ENCODE measurements around the gene CFAP46.
"Not testable (repeated sequence)": the region's sequence is repeated elsewhere in the genome, so short reads cannot be mapped to it uniquely, and the experiment has no call there.

CFAP46 gene

DNA sequence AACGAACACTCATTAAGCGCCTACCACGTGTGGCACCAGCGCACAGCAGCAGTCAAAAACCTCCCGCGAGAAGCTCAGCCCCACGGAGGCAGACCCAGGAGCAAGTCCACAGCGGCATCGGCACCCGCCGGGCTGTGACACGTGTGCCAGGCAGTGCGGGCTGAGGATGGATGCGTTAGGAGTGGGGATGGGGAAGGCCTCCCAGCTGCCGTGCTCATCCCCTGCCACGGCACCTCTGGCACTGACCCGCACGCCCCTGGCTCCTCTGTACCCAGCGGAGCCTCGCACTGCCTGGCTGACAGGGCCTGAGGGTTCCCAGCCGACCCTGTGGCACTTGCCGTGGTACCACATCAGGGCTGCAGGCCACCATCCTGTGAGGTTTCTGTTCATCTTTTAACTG lies 16.8 kb downstream of the CFAP46 start:
- no peak overlapping the region for H3K4me3 ChIP-seq (ENCODE audit: control insufficient read depth, low read depth, low read length)
- DNase-seq (ENCODE audit: low read depth), result no peak
- TF ChIP-seq, protein P1, sequence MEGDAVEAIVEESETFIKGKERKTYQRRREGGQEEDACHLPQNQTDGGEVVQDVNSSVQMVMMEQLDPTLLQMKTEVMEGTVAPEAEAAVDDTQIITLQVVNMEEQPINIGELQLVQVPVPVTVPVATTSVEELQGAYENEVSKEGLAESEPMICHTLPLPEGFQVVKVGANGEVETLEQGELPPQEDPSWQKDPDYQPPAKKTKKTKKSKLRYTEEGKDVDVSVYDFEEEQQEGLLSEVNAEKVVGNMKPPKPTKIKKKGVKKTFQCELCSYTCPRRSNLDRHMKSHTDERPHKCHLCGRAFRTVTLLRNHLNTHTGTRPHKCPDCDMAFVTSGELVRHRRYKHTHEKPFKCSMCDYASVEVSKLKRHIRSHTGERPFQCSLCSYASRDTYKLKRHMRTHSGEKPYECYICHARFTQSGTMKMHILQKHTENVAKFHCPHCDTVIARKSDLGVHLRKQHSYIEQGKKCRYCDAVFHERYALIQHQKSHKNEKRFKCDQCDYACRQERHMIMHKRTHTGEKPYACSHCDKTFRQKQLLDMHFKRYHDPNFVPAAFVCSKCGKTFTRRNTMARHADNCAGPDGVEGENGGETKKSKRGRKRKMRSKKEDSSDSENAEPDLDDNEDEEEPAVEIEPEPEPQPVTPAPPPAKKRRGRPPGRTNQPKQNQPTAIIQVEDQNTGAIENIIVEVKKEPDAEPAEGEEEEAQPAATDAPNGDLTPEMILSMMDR (conservative IDR thresholded peaks at IDR 0.05; ENCODE audit: control insufficient read depth, insufficient read depth, low read depth, low read length), result no peak

DNA sequence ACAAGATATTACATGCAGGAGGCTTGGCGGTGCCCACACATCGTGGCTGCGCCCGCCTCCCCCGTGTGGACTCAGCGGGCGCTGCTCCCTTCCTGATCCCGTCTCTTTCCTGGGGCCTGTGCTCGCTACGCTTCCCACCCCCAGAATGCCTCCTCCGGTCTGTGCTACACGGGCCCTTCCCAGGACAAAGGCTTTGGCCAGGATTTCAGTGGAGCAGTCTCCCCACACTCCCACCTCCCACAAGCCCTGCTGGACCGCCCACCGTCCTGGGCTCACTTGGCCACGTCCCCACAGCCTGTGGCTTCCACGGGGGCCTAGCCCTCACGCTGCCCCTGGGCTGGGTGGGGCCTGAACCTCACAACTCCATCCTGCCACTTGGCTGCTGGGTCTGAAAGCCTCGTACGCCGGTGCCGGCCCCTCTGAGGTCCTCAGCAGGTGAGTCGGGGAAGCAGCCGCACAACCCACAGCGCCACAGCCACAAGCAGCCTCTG lies 17.3 kb downstream of the CFAP46 start:
- DNase-seq (ENCODE audit: low read depth), result no peak
- TF ChIP-seq, protein P1 (conservative IDR thresholded peaks at IDR 0.05; ENCODE audit: control insufficient read depth, insufficient read depth, low read depth, low read length), result no peak
- no peak overlapping the region for H3K4me3 ChIP-seq (ENCODE audit: control insufficient read depth, low read depth, low read length)

DNA sequence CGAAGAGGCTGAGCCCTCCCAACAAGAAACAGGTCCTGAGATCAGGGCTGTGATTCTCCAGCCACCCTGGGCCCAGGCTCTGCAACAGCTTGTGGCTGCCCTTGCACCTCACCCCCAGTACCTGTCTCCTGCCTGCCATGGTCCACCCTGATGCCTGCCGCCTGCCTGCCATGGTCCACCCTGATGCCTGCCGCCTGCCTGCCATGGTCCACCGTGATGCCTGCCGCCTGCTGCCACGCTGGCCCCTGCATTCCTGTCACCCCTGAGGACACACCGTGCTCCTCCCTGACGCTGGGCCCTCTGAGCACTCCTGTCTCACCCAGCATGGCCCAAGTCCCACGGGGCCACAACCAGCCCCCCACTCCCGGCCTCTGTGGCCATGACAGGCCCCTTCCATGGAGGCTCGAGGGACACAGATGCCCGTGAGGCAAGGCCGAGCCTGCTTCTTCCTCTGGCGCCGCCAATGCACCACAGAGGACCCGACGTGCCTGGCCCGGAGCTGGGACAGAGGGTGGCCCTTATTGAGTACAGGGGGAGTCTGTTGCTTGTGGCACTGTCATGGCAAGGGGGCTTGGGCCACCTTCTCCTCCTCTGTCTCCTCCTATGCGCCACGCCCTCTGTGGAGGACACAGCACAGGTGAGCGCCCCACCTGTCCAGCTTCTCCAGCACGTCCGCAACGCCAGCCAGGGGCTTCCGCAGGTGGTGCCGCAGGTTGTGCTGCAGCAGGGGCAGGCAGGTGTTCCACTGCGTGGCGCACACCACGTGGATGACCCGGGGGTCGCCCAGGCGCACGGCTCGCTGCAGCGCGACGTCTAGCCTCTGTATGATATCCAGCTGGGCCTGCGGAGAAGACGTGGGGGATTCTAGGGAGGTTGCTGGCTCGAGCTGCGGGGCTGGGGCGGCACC lies 18.1 kb downstream of the CFAP46 start:
- H3K4me3 ChIP-seq (ENCODE audit: control insufficient read depth, low read depth, low read length), result no peak overlapping the region
- TF ChIP-seq, protein P1 (conservative IDR thresholded peaks at IDR 0.05; ENCODE audit: control insufficient read depth, insufficient read depth, low read depth, low read length), result no peak
- DNase-seq (ENCODE audit: low read depth), result no peak

DNA sequence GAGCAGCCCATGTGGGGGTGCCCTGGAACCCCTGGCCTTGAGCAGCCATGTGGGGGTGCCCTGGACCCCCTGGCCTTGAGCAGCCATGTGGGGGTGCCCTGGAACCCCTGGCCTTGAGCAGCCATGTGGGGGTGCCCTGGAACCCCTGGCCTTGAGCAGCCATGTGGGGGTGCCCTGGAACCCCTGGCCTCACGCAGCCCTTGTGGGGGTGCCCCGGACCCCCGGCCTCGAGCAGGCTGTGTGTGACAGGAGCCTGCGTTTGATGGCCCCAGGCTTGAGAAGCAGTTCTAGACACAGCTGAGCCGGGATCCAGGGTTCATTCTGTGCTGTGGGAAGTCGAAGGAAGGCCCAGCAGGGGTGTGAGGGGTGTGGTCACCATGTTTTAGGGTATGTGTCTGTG lies 19.0 kb downstream of the CFAP46 start:
- DNase-seq (ENCODE audit: low read depth); H3K4me3 ChIP-seq (ENCODE audit: control insufficient read depth, low read depth, low read length): not testable (repeated sequence)

DNA sequence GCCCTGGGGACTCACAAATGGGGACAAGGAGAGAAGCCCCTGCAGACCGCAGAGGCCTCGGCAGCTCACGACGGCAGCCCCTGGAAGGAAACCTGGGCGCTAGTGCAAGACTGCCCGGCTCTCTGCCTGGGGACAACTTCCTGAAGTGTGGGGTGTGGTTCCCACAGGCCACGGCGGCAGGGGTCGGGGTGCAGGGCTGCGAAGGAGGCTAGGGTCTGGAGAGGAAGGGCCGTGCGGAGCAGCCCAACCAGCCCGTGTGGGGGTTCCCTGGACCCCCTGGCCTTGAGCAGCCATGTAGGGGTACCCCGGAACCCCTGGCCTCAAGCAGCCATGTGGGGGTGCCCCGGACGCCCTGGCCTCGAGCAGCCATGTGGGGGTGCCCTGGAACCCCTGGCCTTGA lies 19.5 kb downstream of the CFAP46 start:
- H3K4me3 ChIP-seq (ENCODE audit: control insufficient read depth, low read depth, low read length), result no peak overlapping the region
- TF ChIP-seq, protein P1 (conservative IDR thresholded peaks at IDR 0.05; ENCODE audit: control insufficient read depth, insufficient read depth, low read depth, low read length), result no peak
- DNase-seq (ENCODE audit: low read depth), result no peak

DNA sequence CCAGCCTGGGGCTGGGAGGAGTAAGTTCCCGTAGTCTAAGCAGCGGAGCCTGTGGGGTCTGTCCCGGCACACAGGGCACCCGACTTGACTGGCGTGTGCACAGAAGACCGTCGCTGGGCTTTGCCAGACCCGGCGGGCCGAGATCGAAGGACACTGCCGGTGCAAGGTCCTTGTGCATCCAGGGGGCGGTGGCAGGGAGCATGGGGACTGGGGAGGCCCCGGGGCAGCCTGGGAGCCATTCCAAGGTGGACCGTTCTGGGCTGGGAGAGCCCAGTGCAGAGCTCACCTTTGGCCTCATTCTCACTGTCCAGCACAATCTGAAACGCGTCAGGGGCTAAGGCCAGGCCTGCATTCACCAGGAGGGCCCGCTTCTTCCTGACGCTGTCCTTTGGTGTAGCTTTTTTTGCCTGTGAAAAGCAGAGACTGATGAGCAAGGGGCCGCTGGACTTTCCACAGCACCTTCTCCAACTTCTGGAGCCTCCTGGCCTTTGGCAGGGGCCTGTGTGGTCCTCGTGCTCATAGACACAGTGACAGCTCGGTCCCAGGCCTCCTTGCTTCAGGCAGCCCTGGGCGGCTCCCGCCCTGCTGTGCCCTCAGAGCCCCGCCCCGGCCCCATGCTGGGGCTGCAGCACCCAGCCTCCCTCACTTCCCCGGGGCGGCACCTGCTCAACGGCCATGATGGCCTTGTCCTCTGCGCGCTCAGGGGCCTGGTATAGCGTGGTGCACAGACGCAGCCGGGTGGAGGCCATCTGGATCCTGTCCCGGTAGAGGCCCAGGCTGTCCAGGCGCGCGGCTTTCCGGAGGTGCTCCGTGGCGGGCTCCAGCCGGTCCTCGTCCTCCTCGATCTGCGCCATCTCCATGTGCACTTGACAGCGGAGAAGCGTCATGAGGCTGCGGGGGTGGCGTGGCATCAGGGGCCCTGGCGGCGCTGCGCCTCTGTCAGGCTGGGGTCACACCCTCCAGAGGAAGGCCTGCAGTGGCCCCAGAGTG lies 20.3 kb downstream of the CFAP46 start:
- no peak for DNase-seq (ENCODE audit: low read depth)
- H3K4me3 ChIP-seq (ENCODE audit: control insufficient read depth, low read depth, low read length), result no peak overlapping the region
- TF ChIP-seq, protein P1 (conservative IDR thresholded peaks at IDR 0.05; ENCODE audit: control insufficient read depth, insufficient read depth, low read depth, low read length), result no peak
